Activated CD4-positive, alpha-beta T cell treated with anti-CD3 and anti-CD28 coated beads, Interleukin-2, amount 50 U/mL, for 1 hour (primary cell): ENCODE data around the gene CLVS2.

Experiments used
- DNase-seq: peaks from one replicate; pipeline ENCODE4 v3.0.0-alpha.2; 2020

Gene CLVS2

GRCh38 chr6:123027408-123027807, 31.4 kb downstream of the CLVS2 start:
- DNase-seq, result no peak

- no peak for DNase-seq
Measured at GRCh38 chr6:123028263-123028662, 32.2 kb downstream of the CLVS2 start.

- no peak for DNase-seq
Measured at GRCh38 chr6:123030282-123030681, 34.2 kb downstream of the CLVS2 start.

- no peak for DNase-seq
Measured at GRCh38 chr6:123036648-123037047, 40.6 kb downstream of the CLVS2 start.

- no peak for DNase-seq
Measured at GRCh38 chr6:123039431-123039830, 43.4 kb downstream of the CLVS2 start.

- DNase-seq, result no peak
Measured at GRCh38 chr6:123042401-123042800, 46.4 kb downstream of the CLVS2 start.

- no peak for DNase-seq
Measured at GRCh38 chr6:123044341-123044860, 48.4 kb downstream of the CLVS2 start.

- DNase-seq, result no peak
Measured at GRCh38 chr6:123053602-123054225, 57.7 kb downstream of the CLVS2 start.

GRCh38 chr6:123055256-123055655, 59.2 kb downstream of the CLVS2 start:
- DNase-seq, result no peak

- DNase-seq, result no peak
Measured at GRCh38 chr6:123062670-123063069, 66.6 kb downstream of the CLVS2 start.

- DNase-seq, result no peak
Measured at GRCh38 chr6:123064038-123064437, 68.0 kb downstream of the CLVS2 start.

GRCh38 chr6:123074616-123075015, 78.6 kb downstream of the CLVS2 start:
- no peak for DNase-seq

- no peak for DNase-seq
Measured at GRCh38 chr6:123085403-123085802, 89.4 kb downstream of the CLVS2 start.

GRCh38 chr6:123089226-123089625, 93.2 kb downstream of the CLVS2 start:
- DNase-seq, result no peak

GRCh38 chr6:123091091-123091895, 95.3 kb downstream of the CLVS2 start:
- no peak for DNase-seq

GRCh38 chr6:123091896-123092271, 95.8 kb downstream of the CLVS2 start:
- DNase-seq, result no peak

- no peak for DNase-seq
Measured at GRCh38 chr6:123094795-123095194, 98.8 kb downstream of the CLVS2 start.

- no peak for DNase-seq
Measured at GRCh38 chr6:123105561-123105960, 109.5 kb downstream of the CLVS2 start.

GRCh38 chr6:123116370-123116769, 120.3 kb downstream of the CLVS2 start:
- no peak for DNase-seq

- DNase-seq, result no peak
Measured at GRCh38 chr6:123117145-123117908, 121.3 kb downstream of the CLVS2 start.

- no peak for DNase-seq
Measured at GRCh38 chr6:123118811-123119210, 122.8 kb downstream of the CLVS2 start.
